HG02970 (cell line): Measurements from ENCODE around the gene ANAPC2.
"Not testable (repeated sequence)": the region's sequence is repeated elsewhere in the genome, so short reads cannot be mapped to it uniquely, and the experiment has no call there.

ENCODE experiments used
- ATAC-seq: cut with Tn5 transposase; IDR thresholded peaks from one replicate; pipeline ENCODE4 v1.9.1; 2021; ENCODE audit warnings: mild to moderate bottlenecking, moderate library complexity, moderate number of reproducible peaks; ENCODE audit not compliant: unreplicated experiment, low FRiP score

ANAPC2 gene

GRCh38 chr9:137148661-137149060 is 39.7 kb downstream of the ANAPC2 start:
- ATAC-seq = no peak

GRCh38 chr9:137148242-137148641 is 40.1 kb downstream of the ANAPC2 start:
- no peak for ATAC-seq

DNA sequence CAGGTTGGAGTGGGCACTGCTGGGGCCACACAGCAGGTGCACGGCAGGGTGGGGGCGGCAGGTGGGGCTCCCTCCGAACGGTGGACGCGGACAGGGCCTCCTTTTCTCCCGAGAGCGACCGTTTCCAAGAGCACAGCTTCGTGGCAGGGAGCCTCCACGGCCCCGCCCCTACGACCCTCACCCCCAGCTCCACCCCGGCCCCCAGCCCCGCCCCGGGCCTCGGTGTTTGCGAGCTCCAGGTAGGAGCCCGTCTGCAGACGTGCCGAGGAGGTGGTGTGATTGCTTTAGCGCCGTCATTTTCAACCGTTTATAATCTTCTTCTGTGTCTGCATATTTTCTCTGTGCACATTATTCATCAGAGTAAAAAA is 40.6 kb downstream of the ANAPC2 start:
- ATAC-seq = no peak

GRCh38 chr9:137147091-137147792 is 41.1 kb downstream of the ANAPC2 start:
- ATAC-seq = no peak

GRCh38 chr9:137146527-137146918 is 41.8 kb downstream of the ANAPC2 start:
- no peak for ATAC-seq

DNA sequence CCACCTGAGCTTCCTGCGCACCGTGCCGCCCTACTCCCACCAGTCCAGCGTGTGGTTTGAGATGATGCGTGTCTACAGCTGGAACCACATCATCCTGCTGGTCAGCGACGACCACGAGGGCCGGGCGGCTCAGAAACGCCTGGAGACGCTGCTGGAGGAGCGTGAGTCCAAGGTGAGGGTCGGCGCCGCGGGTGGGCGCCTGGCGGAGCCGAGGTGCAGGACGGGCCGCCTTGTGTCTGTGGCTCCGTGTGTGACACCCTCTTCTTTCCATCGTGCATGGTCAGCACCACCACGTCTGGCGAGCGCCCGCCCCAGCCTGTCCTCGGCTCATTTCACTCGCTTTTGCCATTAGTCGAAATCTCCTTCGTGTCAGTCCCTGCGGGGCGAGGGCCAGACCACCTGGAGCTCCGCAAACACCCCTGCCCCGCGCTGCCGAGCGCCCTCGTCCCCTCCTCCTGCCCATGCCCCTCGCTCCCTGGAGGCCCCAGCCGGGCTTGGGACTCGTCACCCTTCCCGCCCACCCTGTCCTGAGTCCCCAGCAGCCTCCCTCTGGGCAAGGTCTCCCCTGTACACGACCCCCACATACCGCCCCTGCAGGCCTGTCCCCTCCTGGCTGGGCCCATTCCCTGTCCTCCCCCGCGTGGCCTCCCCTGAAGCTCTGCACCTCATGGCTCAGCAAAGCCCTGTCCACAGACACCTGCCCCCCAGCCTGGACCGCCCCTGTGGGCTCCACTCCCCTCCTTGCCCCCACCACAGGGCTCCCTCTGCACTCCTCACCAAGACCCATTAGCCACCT is 42.4 kb downstream of the ANAPC2 start:
- no peak for ATAC-seq

DNA sequence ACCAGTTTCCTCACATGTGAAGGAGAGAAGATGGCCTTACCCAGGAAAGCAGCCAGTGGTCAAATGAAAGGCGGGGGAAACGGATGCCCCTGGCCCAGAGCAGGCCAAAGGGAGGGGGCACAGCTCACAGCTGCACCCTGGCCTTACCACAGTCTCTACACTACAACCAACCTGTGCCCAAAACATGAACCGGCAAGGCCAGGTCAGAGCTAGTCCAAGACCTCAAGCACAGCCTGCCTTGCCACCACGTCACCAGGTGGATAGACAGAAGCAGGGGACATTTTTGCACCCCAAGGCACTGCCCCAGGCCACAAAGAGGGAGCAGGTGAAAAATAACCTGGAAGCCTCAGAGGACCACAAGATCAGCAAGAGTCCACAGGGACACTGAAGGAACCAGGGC is 44.9 kb downstream of the ANAPC2 start:
- ATAC-seq = no peak

- no peak for ATAC-seq
Observed at GRCh38 chr9:137141976-137142936, 46.1 kb downstream of the ANAPC2 start.

- no peak for ATAC-seq
Observed at GRCh38 chr9:137141050-137141810, 47.1 kb downstream of the ANAPC2 start.

DNA sequence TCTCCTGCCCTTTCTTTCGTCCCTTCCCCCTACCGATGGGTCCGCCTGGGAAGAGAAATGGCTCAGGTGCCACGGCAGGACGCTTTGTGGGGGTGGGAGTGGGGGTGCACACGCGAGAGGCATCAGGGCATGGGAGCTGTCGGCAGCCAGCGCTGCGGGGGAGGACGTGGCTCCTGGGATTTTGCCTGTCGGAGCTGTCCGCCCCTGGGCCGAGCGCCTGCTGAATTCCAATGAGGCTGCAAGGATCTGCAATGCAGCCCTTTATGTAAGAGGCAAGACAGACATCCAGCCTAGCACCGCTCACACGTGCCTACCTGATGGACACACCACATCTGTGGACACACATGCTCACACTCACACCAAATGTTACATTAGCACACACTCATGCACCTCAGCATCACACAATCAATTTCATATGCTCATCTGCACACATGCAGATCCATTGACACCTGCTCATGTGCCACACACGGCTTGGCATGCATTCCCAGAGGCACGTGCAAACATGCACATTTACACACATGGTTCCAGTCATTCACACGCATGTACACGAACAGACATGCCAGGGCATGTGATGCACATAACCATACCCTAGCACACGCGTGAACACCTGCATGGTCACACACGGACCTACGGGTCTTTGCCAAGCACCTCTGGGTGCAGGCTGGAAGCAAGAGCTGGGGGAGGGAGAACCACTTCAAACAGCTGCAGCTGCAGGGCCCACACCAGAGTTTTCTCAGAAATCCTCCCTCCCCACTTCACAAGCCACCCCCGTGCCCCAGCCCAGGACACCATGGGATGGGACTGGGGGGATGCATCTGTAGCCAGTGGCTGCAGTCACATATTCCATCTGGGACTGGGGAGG is 48.0 kb downstream of the ANAPC2 start:
- no peak for ATAC-seq

- ATAC-seq = no peak
Observed at GRCh38 chr9:137139468-137140150, 48.8 kb downstream of the ANAPC2 start.

GRCh38 chr9:137138722-137139467 is 49.5 kb downstream of the ANAPC2 start, which contains the start of gene GRIN1:
GRIN1 (plus strand) TSS chr9:137139154; CDS start chr9:137139487, 333 bp downstream.
- ATAC-seq = no peak

DNA sequence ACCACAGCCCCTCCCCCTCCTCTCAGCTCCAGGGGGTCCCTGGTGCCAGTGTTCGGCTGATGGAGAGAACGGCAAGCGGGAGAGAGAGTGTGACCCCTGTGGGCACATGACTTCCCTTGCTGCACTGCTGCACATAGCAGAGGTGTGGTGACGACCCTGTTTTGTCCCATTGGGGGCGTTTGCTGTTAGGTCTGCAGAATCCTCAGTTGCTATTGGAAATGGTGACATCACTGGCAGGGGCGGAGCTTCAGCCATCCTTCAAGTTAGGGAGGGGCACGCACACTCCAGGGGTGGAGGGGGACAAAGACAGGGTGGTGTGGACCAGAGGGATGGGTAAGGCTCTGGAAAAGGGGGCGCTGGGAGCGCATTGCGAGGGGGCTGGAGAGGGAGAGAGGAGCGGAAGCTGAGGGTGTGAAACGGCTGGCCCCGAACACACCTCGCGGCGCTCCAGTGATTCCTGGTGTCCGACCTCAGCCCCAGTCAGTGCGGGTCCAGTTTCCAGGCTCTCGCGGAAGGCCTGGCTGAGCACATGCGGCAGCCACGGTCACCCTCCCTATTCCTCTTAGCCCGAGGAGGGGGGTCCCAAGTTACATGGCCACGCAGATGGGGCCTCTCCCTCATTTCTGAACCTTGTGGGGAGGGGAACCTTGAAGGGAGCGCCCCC is 50.2 kb downstream of the ANAPC2 start:
- ATAC-seq = no peak

- no peak for ATAC-seq
Observed at GRCh38 chr9:137136881-137137607, 51.3 kb downstream of the ANAPC2 start.

DNA sequence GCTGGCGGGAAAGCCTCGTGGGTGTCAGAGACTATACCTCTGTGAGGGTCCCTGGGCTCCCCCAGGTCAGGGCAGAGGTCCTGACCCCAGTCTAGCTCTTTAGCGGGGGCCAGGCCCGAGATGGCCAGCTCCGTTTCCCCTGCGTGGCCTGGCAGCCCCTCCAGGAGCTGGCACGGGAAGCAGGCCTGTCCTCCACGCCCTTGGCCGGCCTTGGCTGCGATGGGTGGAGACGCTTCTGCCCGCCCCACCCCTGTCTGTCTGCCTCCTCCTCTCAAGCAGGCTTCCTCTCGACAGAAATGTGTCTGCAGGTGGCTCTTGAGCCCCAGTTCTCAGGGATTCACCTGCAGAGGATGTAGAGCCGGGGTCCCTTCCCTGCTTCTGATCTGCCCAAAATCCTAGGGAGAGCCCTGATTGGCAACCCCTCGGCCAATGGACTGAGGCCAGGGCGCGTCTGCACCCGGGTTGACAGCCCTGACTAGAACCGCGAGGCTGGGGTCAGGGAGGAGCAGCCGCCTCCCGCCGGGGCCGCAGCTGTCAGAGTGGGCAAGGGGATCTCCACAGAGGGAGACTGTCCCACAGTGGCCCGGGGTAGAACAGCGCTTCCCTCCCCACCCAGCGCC is 52.0 kb downstream of the ANAPC2 start:
- ATAC-seq = no peak

DNA sequence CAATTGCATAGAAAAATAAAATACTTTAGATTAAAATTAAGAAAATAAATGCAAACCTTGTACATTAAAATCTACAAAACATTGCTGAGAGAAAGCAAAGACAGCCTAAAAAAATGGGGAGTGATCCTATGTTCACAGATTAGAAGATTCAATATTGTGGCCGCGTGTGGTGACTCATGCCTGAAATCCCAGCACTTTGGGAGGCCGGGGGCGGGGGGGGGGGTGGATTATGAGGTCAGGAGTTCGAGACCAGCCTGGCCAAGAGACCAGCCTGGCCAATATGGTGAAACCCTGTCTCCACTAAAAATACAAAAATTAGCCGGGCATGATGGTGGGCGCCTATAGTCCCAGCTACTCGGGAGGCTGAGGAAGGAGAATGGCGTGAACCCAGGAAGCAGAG is 53.2 kb downstream of the ANAPC2 start:
- not testable (repeated sequence) for ATAC-seq
